NB4 (cell line): ENCODE measurements around the gene UGT2A3.

Experiments
- CTCF ChIP-seq: IDR thresholded peaks from one replicate; pipeline ENCODE4 v1.5.1; 2012; ENCODE audit warnings: low read depth, low read length
- POLR2A ChIP-seq: IDR thresholded peaks from 2 replicates; pipeline ENCODE4 v1.6.1; 2011; ENCODE audit warnings: mild to moderate bottlenecking; ENCODE audit not compliant: insufficient read length; ENCODE audit errors: extremely low read depth

DNA sequence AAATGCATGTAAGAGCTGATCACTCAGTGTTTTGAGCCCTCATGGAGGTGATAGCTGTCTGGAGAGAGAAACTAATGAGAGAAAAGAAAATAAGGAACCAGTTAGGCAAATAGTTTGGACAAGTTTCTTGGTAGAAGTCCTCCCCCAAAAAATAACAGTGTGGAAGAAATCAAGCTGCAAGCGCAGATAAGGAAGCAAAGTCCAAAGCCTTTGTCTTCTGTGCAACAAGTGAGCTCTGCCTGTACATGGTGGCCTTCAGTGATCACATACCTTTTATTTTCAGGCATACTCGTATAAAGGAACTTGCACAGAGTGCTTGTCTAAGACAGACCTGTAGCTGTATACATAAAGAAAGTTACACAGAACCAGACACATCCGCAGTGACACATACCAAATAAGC is 2.5 kb upstream of the UGT2A3 start:
- TF ChIP-seq CTCF (no peak), POLR2A (no peak)
